Measurements from ENCODE around the gene S100A3. TPM values are rescaled to one million over a fixed set of nuclear protein-coding genes. Genes with fewer than 3 reads are reported as not detected.
A peak's percentile ranks its signal among the peaks of the same experiment; 100 is the strongest.

S100A3 gene
- total and polyA plus RNA-seq, 2 of the 13 experiments (the other 11 are each of a cell fraction or from before 2014, with no cell fraction given) = 2.5 to 4.5 TPM

DNA sequence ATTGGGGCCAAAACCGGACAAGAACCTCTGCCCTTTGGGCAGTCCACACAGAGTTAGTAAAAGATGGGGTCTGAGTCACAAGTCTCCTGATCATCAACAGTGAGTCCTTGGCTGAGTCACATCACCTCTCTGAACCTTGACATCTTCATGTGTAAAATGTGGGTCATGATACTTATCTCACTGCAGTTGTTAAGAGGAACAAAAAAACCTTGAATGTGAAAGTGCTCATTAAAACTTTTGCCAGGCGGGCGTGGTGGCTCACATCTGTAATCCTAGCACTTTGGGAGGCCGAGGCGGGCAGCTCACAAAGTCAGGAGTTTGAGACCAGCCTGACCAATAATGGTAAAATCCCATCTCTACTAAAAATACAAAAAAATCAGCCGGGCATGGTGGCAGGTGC is 48.1 kb upstream of the S100A3 start:
- in situ Hi-C loops (cut with HindIII; ENCODE audit: extremely low pct_ligation_motif_present, low pct_unique_long_range_greater_than_20kb) (no loop called here), intact Hi-C loops (cut with micrococcal nuclease; ENCODE audit: unreplicated experiment) (no loop called here)
- no peaks in the 10 kb centered on the region for H4K20me1 ChIP-seq (ENCODE audit: insufficient read depth, low read length)
- no peaks in the 10 kb centered on the region for H3K27me3 ChIP-seq (ENCODE audit: control insufficient read depth in 1 of 2, insufficient read depth in 2 of 2, low read length in 2 of 2)
- ChIA-PET CTCF (ENCODE audit: low intra/inter-chr PET ratio, low total read pairs) (no interaction called here), POLR2A (no interaction called here)
- H3K4me3 ChIP-seq (replicated peaks in 1 of 3; ENCODE audit: insufficient read depth in 1 of 3, low read depth in 2 of 3, low read length in 3 of 3) = no peak overlapping the region
- H3K79me2 ChIP-seq (ENCODE audit: insufficient read depth, low read length) = no peaks in the 10 kb centered on the region
- no TSS peak for BruUV-seq (replicated peaks)
- H3K4me1 ChIP-seq (ENCODE audit: insufficient read depth, low read length) = peaks cover 12% of the 10 kb centered on the region; the same call in 1 of the 2 replicates
- FAIRE-seq (no peak), DNase-seq (ENCODE audit: low spot score) (peak; percentile 42), ATAC-seq (no peak)
- H3K9me3 ChIP-seq (ENCODE audit: low read length) = no peaks in the 10 kb centered on the region
- no peak overlapping the region for H3K27ac ChIP-seq (ENCODE audit: extremely low read length, insufficient read depth, low read length)
- no peak overlapping the region for H2AFZ ChIP-seq (ENCODE audit: low read length)
- H3K36me3 ChIP-seq (replicated peaks in 1 of 2; ENCODE audit: control insufficient read depth in 1 of 2, insufficient read depth in 2 of 2, low read length in 2 of 2) = no peaks in the 10 kb centered on the region
- WGBS (ENCODE audit: low lambda C conversion rate) = 33% methylated on average over 5 of the region's 6 CpGs
- TF ChIP-seq MTF1 (CRISPR knock-in tag; IDR thresholded peaks at IDR 0.05) = no peak
- peak; percentile 51; the same call in 1 of the 2 replicates for TF ChIP-seq FOSL2 (CRISPR knock-in tag; IDR thresholded peaks at IDR 0.05)
- no peak for TF ChIP-seq CHCHD3 (CRISPR knock-in tag; IDR thresholded peaks at IDR 0.05)
- TF ChIP-seq, protein P1, sequence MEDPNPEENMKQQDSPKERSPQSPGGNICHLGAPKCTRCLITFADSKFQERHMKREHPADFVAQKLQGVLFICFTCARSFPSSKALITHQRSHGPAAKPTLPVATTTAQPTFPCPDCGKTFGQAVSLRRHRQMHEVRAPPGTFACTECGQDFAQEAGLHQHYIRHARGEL (CRISPR knock-in tag; IDR thresholded peaks at IDR 0.05) = no peak
- no peak overlapping the region for H3K9ac ChIP-seq (ENCODE audit: insufficient read depth, low read depth, low read length)
- no peak overlapping the region for H3K4me2 ChIP-seq (ENCODE audit: low read depth, low read length)

DNA sequence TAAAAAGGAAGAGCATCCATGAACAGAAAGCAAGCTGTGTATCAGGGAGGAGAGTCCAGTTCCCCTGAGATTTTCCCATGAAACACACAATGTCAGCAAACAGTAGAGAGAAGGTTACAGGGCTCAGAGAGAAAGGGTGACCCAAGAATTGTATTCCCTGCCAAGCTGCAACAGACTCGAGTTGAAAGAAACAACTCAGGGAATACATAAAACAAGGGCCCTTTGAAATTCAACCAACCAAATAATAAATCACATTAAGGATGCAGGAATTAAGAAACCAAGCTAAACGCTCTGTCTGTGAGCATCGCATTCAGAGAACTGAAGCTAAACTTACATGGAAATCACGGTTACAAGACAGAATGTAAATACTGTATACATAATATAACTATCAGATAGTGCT is 43.7 kb upstream of the S100A3 start:
- Histone ChIP-seq H3K4me2 (ENCODE audit: low read depth, low read length) (no peak overlapping the region), H3K4me1 (ENCODE audit: insufficient read depth, low read length) (peaks cover 10% of the 10 kb centered on the region; the same call in 1 of the 2 replicates), H2AFZ (ENCODE audit: low read length) (no peak overlapping the region), H3K4me3 (replicated peaks in 1 of 3; ENCODE audit: insufficient read depth in 1 of 3, low read depth in 2 of 3, low read length in 3 of 3) (no peak overlapping the region), H3K27me3 (ENCODE audit: control insufficient read depth in 1 of 2, insufficient read depth in 2 of 2, low read length in 2 of 2) (0 out of 5 replicates have a peak, but pooled peaks cover 0 to 1% of the 10 kb centered on the region in 2 experiments), H3K79me2 (ENCODE audit: insufficient read depth, low read length) (no peaks in the 10 kb centered on the region), H3K9me3 (ENCODE audit: low read length) (no peaks in the 10 kb centered on the region), H3K9ac (ENCODE audit: insufficient read depth, low read depth, low read length) (no peak overlapping the region), H4K20me1 (ENCODE audit: insufficient read depth, low read length) (no peaks in the 10 kb centered on the region), H3K36me3 (replicated peaks in 1 of 2; ENCODE audit: control insufficient read depth in 1 of 2, insufficient read depth in 2 of 2, low read length in 2 of 2) (no peaks in the 10 kb centered on the region), H3K27ac (ENCODE audit: extremely low read length, insufficient read depth, low read length) (no peak overlapping the region)
- in situ Hi-C loops (cut with HindIII; ENCODE audit: extremely low pct_ligation_motif_present, low pct_unique_long_range_greater_than_20kb) (no loop called here), intact Hi-C loops (cut with micrococcal nuclease; ENCODE audit: unreplicated experiment) (no loop called here)
- WGBS (ENCODE audit: low lambda C conversion rate) = 48% methylated on average over 4 of the region's 4 CpGs
- no peak for DNase-seq (ENCODE audit: low spot score)
- ATAC-seq = no peak; the same call in 2 of the 3 replicates
- FAIRE-seq = no peak
- ChIA-PET POLR2A (interaction anchor here (1.1 to 3.0 kb wide), 2 partner anchors 16 to 34 kb away, joined by 4 to 12 read pairs; partner anchors contain the start of gene S100A13), CTCF (ENCODE audit: low intra/inter-chr PET ratio, low total read pairs) (no interaction called here)
- no TSS peak for BruUV-seq (replicated peaks)
- TF ChIP-seq ZSCAN20 (CRISPR knock-in tag; IDR thresholded peaks at IDR 0.05; ENCODE audit: borderline replicate concordance) = no peak
- TF ChIP-seq SP1 (IDR thresholded peaks at IDR 0.05) = no peak
- TF ChIP-seq SP1 (CRISPR knock-in tag; IDR thresholded peaks at IDR 0.05) = no peak
- TF ChIP-seq FOXA1 (IDR thresholded peaks at IDR 0.05) = no peak
- TF ChIP-seq FOXA1 (CRISPR knock-in tag; IDR thresholded peaks at IDR 0.05) = no peak
- TF ChIP-seq, protein P2, sequence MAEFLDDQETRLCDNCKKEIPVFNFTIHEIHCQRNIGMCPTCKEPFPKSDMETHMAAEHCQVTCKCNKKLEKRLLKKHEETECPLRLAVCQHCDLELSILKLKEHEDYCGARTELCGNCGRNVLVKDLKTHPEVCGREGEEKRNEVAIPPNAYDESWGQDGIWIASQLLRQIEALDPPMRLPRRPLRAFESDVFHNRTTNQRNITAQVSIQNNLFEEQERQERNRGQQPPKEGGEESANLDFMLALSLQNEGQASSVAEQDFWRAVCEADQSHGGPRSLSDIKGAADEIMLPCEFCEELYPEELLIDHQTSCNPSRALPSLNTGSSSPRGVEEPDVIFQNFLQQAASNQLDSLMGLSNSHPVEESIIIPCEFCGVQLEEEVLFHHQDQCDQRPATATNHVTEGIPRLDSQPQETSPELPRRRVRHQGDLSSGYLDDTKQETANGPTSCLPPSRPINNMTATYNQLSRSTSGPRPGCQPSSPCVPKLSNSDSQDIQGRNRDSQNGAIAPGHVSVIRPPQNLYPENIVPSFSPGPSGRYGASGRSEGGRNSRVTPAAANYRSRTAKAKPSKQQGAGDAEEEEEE (CRISPR knock-in tag; IDR thresholded peaks at IDR 0.05; ENCODE audit: borderline replicate concordance) = no peak
- no peak for TF ChIP-seq PTBP1 (IDR thresholded peaks at IDR 0.05; ENCODE audit: low read depth, low read length, poor library complexity, severe bottlenecking)
- no peak for TF ChIP-seq MAFF (IDR thresholded peaks at IDR 0.05; ENCODE audit: low read depth, low read length)
- TF ChIP-seq RFXANK (CRISPR knock-in tag; IDR thresholded peaks at IDR 0.05) = no peak
- no peak for TF ChIP-seq ZC3H13 (CRISPR knock-in tag; IDR thresholded peaks at IDR 0.05)
- TF ChIP-seq ZNF788 (CRISPR knock-in tag; IDR thresholded peaks at IDR 0.05; ENCODE audit: borderline replicate concordance) = no peak
- no peak for TF ChIP-seq MXI1 (IDR thresholded peaks at IDR 0.05; ENCODE audit: borderline replicate concordance, low read depth, low read length)
- no peak for TF ChIP-seq ZNF12 (CRISPR knock-in tag; IDR thresholded peaks at IDR 0.05)
- TF ChIP-seq, protein P3, sequence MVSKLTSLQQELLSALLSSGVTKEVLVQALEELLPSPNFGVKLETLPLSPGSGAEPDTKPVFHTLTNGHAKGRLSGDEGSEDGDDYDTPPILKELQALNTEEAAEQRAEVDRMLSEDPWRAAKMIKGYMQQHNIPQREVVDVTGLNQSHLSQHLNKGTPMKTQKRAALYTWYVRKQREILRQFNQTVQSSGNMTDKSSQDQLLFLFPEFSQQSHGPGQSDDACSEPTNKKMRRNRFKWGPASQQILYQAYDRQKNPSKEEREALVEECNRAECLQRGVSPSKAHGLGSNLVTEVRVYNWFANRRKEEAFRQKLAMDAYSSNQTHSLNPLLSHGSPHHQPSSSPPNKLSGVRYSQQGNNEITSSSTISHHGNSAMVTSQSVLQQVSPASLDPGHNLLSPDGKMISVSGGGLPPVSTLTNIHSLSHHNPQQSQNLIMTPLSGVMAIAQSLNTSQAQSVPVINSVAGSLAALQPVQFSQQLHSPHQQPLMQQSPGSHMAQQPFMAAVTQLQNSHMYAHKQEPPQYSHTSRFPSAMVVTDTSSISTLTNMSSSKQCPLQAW (CRISPR knock-in tag; IDR thresholded peaks at IDR 0.05) = no peak
- no peak for TF ChIP-seq CCAR2 (optimal IDR thresholded peaks at IDR 0.05; ENCODE audit: low read depth, low read length)

Measured in HepG2 (cell line).